HEK293T (cell line): Measurements from ENCODE around the gene CMTM5.
"Not testable (repeated sequence)": the region's sequence is repeated elsewhere in the genome, so short reads cannot be mapped to it uniquely, and the experiment has no call there.

ENCODE experiments used
- ARNT ChIP-seq: fragments of 450-650 bp; IDR thresholded peaks from 2 replicates; pipeline ENCODE4 v1.6.1; 2017; ENCODE audit warnings: mild to moderate bottlenecking
- FOXM1 ChIP-seq: fragments of 450-650 bp; IDR thresholded peaks from 2 replicates; pipeline ENCODE4 v1.6.1; 2017; ENCODE audit warnings: mild to moderate bottlenecking, borderline replicate concordance
- HDGF ChIP-seq: fragments of 450-650 bp; IDR thresholded peaks from 2 replicates; pipeline ENCODE4 v1.6.1; 2017; ENCODE audit warnings: antibody characterized with exemption, borderline replicate concordance
- LEF1 ChIP-seq: fragments of 450-650 bp; IDR thresholded peaks from 2 replicates; pipeline ENCODE4 v1.6.1; 2017; ENCODE audit warnings: mild to moderate bottlenecking, borderline replicate concordance
- NFRKB ChIP-seq: fragments of 450-650 bp; IDR thresholded peaks from 2 replicates; pipeline ENCODE4 v1.6.1; 2016; ENCODE audit warnings: mild to moderate bottlenecking, moderate library complexity
- SP1 ChIP-seq: fragments of 450-650 bp; IDR thresholded peaks from 2 replicates; pipeline ENCODE4 v1.6.1; 2017
- SUZ12 ChIP-seq: fragments of 450-650 bp; IDR thresholded peaks from 2 replicates; pipeline ENCODE4 v1.6.1; 2016; ENCODE audit warnings: mild to moderate bottlenecking
- TARDBP ChIP-seq: fragments of 450-650 bp; IDR thresholded peaks from 2 replicates; pipeline ENCODE4 v1.6.1; 2016
- ZNF384 ChIP-seq: fragments of 450-650 bp; IDR thresholded peaks from 2 replicates; pipeline ENCODE4 v1.6.1; 2016

DNA sequence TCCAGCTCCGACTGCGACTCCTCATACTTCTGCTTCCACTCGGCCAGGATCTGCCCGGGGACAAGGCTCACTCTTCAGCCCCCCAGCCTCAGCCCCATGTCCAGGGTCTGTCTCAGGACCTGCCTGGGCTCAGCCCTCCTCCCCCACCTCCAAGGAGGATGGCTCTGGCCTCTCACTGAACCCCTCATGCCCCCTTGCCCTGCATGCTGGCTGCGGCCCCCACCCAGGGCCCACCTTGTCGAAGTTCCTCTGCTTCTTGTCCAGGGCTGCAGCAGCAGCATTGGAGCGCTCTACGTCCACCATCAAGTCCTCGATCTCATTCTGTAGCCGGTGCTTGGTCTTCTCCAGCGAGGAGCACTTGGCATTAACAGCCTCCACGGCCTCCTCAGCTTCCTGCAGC, 40.4 kb downstream of the CMTM5 start:
- TF ChIP-seq ZNF384, SP1, FOXM1, NFRKB, HDGF, SUZ12, ARNT, LEF1, TARDBP: not testable (repeated sequence)
